ENCODE data around the gene SCFD2.
"Not testable (repeated sequence)": the region's sequence is repeated elsewhere in the genome, so short reads cannot be mapped to it uniquely, and the experiment has no call there.

SCFD2 gene

DNA sequence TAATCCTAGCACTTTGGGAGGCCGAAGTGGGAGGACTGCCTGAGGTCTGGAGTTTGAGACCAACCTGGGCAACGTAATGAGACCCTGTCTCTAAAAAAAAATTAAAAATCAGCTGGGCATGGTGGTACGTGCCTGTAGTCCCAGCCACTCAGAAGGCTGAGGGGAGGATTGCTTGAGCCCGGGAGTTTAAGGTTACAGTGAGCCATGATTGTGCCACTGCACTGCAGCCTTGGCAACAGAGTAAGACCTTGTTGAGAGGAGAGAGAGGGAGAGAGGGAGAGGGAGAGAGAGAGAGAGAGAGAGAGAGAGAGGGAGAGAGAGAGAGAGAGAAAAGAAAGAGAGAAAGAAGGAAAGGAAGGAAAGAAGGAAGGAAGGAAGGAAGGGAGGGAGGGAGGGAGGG lies 358.8 kb downstream of the SCFD2 start:
- FAIRE-seq: no peak

DNA sequence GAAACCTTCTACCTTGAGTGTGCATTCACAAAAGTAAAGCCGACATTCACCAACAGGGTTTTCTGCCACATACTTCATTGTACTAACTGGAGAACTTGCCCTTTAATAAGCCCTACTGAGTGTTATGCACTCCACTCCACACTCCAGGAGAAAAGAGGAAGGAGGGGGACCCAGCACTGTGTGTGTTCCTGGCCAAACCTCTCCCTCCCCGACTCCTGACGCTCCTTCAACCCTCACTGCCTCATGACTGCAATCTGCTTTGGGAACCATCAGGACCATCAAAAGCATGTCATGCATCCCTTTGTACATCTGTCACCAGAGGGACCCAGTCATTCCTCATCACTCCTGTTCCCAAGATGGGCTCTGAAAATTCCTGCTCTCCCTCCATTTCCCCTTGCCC lies 360.1 kb downstream of the SCFD2 start:
- no peak for FAIRE-seq

DNA sequence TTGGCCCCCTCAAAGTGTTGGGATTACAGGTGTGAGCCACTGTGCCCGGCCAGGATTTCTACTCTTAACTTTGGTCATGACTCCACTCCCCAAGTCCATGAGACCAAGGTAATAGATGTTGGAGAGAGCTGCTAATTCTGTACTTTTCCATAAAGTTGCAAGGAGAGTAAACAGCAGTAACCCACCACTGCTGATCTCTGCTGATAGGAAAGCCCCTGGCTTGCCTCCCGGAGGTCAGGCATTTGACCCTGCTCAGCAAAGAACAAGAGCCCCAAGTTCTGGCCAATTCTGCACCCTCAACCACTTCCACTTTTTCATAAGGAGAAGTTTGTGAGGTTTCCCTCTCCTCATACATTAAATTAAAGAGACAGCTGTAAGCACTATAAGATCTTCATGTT lies 360.7 kb downstream of the SCFD2 start:
- FAIRE-seq: no peak

DNA sequence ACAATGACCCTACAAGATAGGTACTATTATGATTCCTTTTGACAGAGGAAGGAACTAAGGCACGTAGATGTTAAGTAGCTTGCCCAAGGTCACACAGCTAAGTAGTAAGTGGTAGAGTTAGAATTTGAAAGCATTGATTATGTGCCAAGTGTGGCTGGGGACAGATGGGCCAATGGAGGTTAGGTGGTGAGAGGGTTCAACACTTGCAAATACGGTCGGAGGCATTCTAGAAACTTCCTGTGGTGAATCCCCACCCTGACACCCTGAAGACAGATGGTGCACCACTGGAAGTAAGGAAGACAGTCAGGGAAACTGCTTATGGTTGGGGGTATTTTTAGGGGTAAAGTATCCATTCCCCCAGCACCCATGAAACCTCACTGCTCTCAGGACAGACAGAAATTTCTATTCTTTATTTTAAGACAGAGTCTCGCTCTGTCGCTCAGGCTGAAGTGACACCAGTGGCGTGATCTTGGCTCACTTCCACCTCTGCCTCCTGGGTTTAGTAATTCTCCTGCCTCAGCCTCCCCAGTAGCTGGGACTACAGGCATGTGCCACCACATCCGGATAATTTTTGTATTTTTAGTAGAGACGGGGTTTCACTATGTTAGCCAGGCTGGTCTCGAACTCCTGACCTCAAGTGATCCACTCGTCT lies 361.2 kb downstream of the SCFD2 start:
- no peak for FAIRE-seq

DNA sequence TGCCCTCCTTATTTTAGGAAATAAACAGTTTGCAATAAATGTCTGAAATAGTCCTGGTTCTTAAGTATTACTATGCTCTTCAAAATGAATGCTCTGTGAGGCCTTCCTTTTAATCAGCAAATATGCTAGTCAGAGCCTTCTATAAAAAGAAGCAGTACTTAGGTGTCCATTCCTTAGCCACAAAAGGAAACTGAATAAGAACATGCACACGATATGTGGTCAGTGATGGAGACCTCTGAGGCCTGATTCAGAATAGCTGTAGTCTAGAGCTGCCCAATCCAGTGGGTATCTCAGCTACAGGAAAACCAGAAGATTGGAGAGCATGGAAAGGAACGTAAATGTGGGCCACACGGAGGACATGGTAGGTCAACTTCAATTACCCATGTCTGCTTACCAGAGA lies 361.9 kb downstream of the SCFD2 start:
- no peak for FAIRE-seq

DNA sequence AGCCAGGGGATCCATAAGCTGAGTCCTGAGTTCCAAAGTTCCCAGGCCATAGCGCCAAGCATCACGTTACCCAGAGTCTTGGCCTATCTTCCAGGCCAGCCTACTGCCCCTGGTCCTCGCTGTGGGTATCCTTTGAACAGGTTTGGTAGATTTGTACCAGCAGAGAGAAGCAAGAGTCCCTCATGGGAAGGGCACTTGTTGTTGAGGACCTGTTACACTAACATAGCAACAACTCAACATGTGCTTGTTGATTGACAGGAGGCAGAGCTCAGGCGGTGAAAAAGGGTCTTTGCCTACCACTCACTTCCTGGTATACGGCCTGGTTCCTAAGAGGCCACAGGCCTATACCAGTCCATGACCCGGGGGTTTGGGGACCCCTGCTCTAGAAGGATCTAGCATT lies 365.3 kb downstream of the SCFD2 start:
- FAIRE-seq: no peak

DNA sequence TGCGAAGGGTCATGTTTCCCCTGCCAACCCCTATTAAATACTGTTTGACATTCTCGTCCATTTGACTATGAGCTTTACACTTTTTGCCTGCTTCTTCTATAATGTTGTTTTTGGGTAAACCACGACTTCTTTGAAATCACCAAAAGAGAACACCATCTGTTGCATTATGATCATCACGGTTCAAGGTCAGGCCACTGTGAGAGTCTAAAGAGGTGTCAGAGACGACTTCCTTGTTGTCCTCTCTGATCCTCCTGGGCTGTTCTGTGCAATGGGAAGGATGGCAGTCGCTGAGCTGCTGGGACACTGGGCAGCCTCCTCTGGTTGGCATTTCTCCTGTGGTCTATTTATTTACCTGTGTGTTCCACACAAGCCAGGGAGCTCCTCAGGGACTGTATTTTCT lies 366.2 kb downstream of the SCFD2 start:
- FAIRE-seq: no peak

DNA sequence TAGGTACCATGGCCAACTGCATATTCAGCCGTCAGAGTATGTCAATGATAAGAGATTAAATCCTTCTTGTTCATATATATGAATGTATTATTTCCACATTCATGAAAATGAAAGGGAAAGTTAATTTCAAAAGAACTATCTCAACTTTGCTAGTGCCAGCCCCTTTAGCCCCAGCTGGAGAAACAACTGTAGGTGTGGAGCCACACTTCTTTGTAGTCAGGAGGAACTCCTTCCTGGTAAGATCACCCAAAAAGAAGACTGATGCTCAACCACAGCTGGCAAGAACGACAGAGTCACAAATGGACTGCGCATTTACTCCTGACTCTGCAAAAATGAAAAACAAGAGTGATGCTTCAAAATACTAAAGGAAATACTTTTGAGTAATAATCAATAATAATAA lies 367.4 kb downstream of the SCFD2 start:
- no peak for FAIRE-seq

DNA sequence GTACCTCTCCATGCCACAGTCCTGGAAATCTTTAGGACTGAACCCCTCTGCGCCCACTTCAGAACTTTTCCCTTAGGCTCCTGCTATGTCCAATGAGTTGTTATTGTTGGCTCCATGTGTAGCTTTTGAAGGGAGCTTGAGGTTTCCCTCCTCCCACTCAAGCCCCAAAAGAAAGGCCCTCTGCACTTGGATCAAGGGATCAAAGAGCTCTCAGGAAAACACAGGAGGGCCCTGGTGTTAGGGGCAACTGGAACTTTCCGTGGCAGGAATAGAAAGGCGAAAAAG lies 368.8 kb downstream of the SCFD2 start:
- no peak for FAIRE-seq

DNA sequence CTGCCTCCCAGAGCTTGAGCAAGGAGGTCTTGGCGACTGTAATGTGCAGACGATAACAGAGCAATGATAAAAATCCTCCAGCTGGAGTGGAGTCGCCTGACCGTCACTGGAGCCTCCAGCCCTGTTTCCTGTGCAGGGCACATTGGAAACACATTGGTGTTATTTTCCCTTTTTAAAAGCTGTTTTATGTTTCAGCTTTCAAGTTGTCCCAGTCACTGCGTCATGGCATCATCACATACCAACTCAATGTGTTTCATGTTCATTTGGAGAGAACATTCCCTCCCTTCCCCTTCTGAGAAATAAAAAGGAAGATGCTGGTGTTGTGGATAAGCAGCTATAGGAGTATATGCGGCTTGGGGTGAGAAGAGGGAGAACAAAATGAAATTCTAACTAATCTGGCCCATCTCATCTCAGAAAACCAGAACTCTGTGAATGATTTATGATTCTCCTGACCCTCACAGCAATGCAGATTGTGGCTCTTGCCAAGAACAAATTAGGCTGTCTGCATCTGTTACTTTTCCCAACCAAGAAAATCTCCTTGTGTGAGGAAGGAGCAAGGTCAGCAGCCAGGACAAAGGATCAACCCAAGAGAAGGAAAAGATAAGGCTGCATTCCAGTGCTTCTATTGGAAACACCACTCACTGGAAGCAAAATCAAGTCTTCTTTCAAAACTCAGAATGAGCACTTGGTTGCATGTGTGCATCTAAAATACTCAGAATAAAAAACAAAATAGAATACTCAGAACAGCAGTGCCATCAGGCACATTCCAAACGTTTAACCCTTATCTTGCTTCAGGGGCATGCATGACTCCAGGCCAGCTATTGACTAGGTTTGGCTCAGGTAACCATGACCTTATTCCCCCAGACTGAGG lies 369.4 kb downstream of the SCFD2 start:
- no peak for FAIRE-seq

DNA sequence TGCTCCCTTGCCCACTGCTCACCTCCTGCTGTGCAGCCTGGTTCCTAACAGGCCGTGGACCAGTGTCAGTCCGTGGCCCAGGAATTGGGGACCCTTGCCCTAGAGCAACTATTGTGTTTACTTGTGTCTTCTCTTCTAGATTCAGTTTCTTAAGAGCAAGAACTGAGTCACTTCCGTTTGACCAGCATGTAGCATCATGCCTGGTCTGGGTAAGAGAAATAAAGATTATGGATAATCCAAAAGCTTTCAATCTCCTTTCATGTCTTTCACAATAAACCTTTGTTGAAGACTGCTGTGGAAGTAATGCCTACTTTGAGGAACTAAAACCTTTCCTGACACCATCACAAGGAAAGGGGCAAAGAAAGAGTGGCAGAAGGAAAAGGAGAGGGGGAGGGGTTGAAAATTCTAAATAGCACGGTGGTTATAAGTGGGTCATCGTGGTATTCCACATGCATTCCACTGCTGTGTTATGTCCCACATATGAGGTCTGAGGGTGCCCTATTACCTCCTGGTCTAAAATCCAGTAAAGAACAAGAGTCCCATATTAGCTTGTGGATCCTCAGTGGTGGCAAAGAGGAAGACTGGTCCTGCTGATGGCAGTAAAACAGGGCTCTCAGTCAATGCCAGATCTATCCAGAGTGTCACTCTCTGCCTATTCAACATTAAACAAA lies 370.4 kb downstream of the SCFD2 start:
- no peak for FAIRE-seq

DNA sequence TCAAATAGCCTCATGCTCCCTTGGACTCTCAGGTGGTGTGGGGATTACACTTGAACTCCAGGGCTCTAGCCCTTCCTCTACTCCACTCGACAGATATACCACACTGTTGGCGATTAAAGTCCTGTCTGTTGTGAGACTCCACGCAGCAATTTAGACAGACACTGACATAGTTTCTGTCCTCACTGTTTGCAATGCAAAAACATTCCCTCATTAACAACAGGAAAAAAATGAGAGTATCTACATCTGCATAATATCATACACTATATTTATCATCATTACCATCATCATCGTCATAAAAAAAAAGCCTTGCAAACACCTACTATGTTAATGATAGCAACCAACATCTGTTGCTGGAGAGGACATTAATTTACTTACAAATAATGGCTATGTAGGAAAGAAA lies 371.3 kb downstream of the SCFD2 start:
- FAIRE-seq: no peak

DNA sequence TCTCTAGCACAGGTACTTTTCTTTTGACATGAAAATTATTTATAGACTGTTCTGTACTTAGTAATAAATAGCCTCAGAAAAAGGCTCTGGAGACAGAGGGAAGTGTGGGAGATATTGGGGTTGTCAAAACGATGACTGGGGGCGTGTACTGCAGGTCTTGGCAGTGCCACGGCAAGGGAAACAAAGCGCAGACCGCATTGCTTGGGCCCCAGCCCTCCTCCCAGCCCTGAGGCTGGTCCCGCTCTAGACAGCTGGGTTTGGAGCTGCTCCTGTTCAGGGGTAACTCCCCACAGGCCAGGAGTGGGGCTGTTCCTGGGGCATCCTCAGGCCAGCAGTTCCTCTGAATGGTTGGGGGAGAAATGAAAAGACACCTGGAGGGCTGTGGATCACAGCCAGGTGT lies 372.1 kb downstream of the SCFD2 start:
- FAIRE-seq: no peak

DNA sequence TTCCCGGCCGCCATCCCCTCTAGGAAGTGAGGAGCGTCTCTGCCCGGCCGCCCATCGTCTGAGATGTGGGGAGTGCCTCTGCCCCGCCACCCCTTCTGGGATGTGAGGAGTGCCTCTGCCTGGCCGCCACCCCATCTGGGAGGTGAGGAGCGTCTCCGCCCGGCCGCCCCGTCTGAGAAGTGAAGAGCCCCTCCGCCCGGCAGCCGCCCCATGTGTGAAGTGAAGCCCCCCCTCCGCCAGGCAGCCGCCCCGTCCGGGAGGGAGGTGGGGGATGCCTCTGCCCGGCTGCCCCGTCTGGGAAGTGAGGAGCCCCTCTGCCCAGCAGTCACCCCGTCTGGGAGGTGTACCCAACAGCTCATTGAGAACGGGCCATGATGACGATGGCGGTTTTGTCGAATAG lies 373.3 kb downstream of the SCFD2 start:
- not testable (repeated sequence) for FAIRE-seq

DNA sequence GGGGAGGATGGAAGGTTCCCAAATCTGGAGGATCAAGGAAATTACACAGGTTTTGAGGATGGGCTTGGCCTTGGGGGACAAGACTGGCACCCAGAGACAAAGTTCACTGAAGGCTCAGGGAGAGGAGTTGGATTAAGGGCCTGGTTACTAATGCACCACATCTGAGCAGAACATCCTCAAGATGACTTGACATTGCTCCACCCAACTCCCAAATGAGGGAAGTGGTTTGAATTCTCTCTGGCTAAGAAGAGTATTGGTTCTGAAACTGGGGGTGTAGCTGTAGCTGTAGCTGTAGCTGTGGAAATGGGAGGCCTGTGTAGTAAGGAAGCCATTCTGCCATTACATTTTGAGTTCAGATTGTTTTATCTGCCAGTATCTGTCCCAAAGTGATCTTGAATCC lies 374.4 kb downstream of the SCFD2 start:
- FAIRE-seq: no peak

DNA sequence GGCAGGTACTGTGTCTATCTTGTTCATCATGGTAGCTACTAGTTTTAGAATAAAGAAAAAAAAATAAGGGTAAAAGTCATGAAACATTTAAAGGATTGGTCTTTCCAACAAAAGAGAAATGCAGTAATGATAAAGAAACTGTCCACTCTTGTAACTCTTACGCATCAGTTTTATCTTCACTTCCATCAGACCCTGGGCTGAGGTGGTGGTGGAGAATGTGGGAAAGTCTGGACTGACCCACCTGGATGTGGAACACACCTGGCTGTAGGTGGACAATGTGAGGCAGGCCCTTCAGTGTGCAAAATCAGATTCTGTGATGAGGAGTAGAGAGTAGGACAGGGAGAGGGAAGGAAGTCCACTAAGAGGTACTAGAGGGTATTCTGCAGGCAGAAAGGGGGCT lies 375.2 kb downstream of the SCFD2 start:
- no peak for FAIRE-seq

DNA sequence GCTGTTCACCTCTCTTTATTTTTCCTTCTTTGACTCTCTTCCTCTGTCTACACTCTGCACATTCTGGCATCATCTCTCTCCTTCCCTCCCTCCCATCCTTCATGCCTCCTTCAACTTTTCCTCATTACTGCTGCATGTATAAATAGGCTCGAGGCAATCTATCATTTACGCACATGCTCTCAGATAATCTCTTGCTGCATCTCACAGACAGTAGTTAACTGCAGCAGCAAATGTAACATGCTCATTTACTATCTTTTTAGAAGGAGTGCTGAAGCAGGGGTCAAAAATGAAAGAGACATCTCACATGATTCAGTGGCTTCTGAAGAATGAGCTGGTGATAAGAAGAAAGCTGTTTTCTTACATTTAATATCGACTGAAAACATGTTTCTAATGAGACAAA lies 376.0 kb downstream of the SCFD2 start:
- FAIRE-seq: no peak

DNA sequence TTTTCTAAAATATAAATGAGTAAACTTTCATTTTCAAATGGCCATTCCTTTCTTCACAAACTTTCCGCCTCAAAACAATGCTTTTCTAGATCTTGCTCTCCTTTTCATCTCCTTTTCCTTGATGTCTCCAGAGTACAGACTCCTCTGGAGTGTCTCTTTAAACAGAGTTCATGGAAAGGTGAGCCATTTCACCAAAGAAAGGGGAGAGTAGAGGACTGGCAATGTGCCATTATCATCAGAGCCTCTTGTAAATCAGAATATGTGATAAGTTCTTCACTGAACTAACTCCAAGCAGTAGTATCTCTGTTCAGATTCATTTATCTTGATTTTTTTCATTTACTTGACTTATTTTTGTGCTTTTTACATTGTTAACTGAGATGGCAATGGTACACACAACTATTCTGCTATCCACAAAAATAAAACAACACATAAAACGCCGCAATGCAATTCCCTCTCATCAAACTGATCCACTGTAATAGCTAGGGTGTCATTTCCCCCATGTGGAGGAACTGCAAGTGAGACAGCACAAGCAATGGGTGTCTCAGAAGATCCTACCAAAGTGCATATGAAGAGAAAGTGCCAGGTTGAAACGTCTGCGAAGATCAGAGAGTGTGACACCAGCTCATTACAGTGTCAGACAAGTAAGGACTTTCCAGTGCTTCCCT lies 378.3 kb downstream of the SCFD2 start:
- no peak for FAIRE-seq

DNA sequence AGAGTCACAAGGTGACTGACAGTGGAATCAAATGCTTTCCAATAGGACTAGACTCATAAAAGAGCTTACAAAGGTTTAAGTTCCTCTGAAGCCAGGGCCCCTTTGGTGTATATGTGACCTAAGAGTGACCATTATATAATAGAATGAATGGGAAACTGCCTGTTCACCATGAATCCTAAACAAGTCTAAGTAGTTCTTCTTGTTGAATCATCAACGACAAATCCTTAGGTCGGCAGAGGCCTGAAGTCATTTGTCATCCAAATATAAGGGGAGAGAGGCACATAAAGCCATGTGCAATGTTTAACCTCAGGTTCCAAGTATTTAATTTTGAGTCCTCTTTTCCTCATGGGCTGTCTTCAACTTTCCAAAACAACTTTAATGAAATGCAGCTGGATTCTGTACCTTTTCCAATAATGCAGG lies 381.4 kb downstream of the SCFD2 start:
- FAIRE-seq: no peak

DNA sequence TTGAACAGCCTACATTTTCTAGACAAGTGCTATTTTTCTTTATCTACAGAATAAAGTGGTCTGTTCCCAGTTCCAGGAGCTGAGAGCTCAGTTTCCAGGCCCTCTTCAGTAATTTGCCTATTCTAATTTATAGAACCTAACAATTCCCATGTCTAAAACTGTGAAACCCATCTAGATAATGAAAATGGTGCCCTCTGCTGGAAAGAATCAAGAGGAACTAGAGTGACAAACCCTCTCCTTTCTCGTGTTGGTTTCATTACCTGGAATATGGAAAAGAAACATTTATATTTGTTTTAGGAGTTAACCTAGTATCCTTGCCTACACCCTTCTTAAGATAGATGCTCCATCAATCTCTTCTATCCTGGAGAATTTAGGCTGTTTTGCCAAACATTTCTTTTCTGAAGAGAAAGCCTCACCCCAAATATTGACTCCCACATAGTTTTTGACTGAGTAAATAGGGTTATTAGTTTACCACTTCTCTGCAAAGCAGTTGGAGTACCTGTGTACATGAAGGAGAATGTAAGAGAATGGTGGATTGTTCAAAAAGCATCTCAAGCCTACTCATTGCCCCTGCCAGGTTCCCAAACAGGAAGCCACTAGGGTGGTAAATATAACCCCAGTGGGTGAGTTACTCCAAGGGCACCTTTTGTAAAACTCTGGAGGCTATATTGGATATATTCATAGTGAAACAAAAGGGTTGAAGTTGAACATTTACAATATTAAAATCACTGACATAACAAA lies 382.1 kb downstream of the SCFD2 start:
- FAIRE-seq: peak; percentile 70

DNA sequence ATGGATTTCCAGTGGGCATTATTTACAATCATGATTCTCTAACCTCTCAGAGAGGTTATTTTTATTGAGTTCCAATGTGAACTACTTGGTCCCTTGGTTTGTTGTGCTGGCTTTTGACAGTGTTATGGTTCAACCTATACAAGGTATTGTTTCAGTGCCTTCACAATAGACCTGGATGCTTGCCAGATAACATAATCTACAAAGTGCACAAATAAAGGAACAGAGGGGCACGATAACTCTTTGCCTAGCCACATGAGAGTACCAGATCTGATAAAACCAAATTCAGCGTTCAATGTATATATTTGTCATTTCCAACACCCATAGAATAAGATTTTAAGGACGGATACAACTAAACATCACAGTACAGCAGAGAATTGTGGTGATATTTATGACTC lies 382.9 kb downstream of the SCFD2 start:
- FAIRE-seq: no peak

DNA sequence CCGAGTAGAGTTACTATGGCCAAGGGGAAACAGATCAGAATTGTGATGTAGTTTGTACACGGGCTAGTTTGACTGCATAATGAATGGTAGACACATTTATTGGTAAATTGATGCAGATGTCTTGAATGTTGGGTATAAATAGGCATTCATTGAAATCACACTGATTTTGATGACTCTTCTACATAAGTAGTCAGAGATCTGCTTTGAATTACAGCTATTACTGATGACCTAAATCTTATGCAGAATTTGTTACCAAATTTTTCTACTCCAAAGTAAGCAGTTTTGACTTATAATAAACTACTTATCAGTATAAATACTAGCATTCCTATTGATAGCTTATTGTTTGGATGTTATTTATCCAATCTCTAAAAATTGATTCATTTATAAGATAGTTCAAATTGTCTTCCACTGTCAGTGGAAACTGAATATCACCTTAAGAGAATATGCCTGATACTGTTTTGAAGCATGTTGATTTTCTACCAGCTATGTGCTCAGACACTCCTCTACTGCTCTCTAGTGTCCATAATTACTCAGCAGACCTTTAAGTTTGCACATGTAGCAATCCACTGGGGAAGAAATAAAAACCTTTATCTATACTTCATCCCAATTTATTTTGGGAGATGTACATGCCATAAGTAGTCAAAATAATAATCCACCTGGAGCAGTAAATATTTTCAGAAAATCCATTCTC lies 383.5 kb downstream of the SCFD2 start:
- FAIRE-seq: peak; percentile 88

Data from TTC549 (cell line).